ENCODE data around the gene MYO5B.

DNA sequence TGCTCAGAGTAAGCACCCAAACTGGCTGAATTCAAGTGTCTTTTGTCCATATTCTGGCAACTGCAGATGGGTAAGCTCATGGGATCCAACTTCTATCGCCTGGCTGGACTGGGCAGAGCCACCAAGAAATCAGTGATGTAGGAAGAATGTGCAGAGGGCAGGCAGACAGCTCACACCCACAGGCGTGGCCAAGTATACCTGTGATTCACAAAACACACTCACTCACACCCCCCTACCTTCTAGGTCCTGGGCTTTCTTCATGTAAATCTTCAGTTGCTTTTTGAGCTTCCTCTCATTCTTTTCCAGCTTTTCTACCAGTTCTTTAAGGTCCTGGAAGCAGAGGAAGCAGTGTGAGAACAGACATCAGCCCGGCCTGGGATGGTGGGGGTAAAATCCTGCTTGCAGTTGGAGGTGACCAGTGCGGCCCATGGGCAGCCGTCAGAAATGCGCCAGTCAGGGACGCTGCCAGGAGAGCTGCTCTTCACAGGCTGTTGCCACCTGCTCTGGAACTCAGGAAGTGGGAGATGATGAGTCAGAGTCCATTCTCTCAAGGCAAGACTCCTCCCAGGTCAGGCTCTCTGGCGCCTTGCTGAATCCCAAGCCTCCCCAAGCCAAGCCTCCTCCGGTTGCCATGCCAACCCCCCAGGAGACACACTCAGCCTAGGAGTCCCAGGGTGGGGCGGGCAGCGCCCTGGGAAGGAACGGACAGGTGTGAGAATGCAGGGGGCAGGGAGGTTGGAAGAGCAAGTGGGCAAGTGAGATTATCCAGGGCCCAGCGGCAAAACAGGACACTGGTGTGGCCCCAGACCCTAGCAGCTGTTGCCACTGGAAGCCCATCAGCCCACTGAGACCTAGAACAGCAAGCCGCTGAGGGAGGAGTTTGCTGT, 345.4 kb downstream of the MYO5B start:
- TF ChIP-seq EZH2 (IDR thresholded peaks at IDR 0.05; ENCODE audit: borderline replicate concordance, low read depth, low read length) (no peak), TAF1 (IDR thresholded peaks at IDR 0.05; ENCODE audit: control insufficient read depth, extremely low read depth, insufficient read depth, low read length, severe bottlenecking) (no peak), CHD2 (IDR thresholded peaks at IDR 0.05; ENCODE audit: low read depth, low read length) (no peak), EGR1 (conservative IDR thresholded peaks at IDR 0.05) (no peak), RBBP5 (IDR thresholded peaks at IDR 0.05; ENCODE audit: borderline replicate concordance, insufficient read depth, low read length, poor library complexity, severe bottlenecking) (no peak), RAD21 (CRISPR knock-in tag; conservative IDR thresholded peaks at IDR 0.05 in 1 of 2, IDR thresholded peaks at IDR 0.05 in 1 of 2) (no peak), IFI16 (CRISPR knock-in tag; IDR thresholded peaks at IDR 0.05) (no peak), DPF2 (IDR thresholded peaks at IDR 0.05) (no peak)
- TF ChIP-seq, protein P1, sequence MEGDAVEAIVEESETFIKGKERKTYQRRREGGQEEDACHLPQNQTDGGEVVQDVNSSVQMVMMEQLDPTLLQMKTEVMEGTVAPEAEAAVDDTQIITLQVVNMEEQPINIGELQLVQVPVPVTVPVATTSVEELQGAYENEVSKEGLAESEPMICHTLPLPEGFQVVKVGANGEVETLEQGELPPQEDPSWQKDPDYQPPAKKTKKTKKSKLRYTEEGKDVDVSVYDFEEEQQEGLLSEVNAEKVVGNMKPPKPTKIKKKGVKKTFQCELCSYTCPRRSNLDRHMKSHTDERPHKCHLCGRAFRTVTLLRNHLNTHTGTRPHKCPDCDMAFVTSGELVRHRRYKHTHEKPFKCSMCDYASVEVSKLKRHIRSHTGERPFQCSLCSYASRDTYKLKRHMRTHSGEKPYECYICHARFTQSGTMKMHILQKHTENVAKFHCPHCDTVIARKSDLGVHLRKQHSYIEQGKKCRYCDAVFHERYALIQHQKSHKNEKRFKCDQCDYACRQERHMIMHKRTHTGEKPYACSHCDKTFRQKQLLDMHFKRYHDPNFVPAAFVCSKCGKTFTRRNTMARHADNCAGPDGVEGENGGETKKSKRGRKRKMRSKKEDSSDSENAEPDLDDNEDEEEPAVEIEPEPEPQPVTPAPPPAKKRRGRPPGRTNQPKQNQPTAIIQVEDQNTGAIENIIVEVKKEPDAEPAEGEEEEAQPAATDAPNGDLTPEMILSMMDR (IDR thresholded peaks at IDR 0.05 in 2 of 3, conservative IDR thresholded peaks at IDR 0.05 in 1 of 3; ENCODE audit: insufficient read depth in 2 of 3, low read depth in 1 of 3, low read length in 3 of 3) = no peak
- TF ChIP-seq, protein P2, sequence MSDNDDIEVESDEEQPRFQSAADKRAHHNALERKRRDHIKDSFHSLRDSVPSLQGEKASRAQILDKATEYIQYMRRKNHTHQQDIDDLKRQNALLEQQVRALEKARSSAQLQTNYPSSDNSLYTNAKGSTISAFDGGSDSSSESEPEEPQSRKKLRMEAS (CRISPR knock-in tag; IDR thresholded peaks at IDR 0.05) = no peak
